GM21390 (cell line): Measurements from ENCODE around the gene TP53TG3B.
"Not testable (repeated sequence)": the region's sequence is repeated elsewhere in the genome, so short reads cannot be mapped to it uniquely, and the experiment has no call there.

Source experiments
- ATAC-seq: cut with Tn5 transposase; IDR thresholded peaks from one replicate; pipeline ENCODE4 v1.9.1; 2021; ENCODE audit not compliant: unreplicated experiment

TP53TG3B gene

DNA sequence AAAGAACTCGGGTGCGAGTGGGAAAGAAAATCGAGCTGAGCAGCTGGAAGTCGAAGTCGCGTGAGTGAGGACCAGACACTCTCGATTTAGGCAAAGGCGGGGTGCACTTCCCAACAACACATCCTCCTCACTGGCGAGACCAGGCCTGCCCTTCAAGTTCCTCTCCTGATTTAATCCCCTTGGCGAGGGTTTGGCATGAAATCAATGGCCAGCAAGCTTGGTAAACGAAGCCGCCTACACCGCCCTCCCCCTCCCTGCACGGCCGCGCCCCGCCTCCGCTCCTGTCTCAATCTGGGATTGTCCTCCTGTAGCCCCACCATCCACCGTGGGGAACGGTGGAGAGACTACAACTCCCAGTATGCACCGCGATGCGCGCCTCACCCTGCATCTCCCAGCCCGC is at the start of gene TP53TG3B:
Gene TP53TG3B (plus strand): TSS at position 301 of the 400 bp plus-strand sequence. CDS start 68 bp downstream, at position 369.
- ATAC-seq: not testable (repeated sequence)

GRCh38 chr16:33336226-33337012 is 24.2 kb upstream of the TP53TG3B start:
- not testable (repeated sequence) for ATAC-seq

- not testable (repeated sequence) for ATAC-seq
These were observed 22.8 kb upstream of the TP53TG3B start for GRCh38 chr16:33337627-33338542.

- ATAC-seq: not testable (repeated sequence)
These were observed 22.1 kb upstream of the TP53TG3B start for GRCh38 chr16:33338543-33338951.

GRCh38 chr16:33339093-33340061 is 21.3 kb upstream of the TP53TG3B start:
- ATAC-seq: not testable (repeated sequence)
